Epithelial cell of prostate (primary cell): ENCODE measurements around the gene DEPDC5.
"Not testable (repeated sequence)": the region's sequence is repeated elsewhere in the genome, so short reads cannot be mapped to it uniquely, and the experiment has no call there.

ENCODE experiments used
- DNase-seq: peaks from one replicate; pipeline ENCODE4 v3.0.0-alpha.2; 2011; ENCODE audit warnings: low read depth, low spot score
- H3K27ac ChIP-seq: fragments of 450-650 bp; 2 replicates; pipeline ENCODE4 v1.5.1; 2017; ENCODE audit warnings: mild to moderate bottlenecking

The DEPDC5 gene

GRCh38 chr22:31753634-31754501 lies at the start of gene DEPDC5:
DEPDC5 (plus strand) TSS chr22:31754019; CDS start chr22:31754922, 903 bp downstream.
- H3K27ac ChIP-seq = peak within 1 kb of the TSS; percentile 97
- DNase-seq = peak; percentile 60

GRCh38 chr22:31707519-31707918 lies 46.3 kb upstream of the DEPDC5 start:
- H3K27ac ChIP-seq = no peak overlapping the region
- no peak for DNase-seq

GRCh38 chr22:31711226-31711625 lies 42.6 kb upstream of the DEPDC5 start:
- not testable (repeated sequence) for DNase-seq

GRCh38 chr22:31715147-31715778 lies 38.6 kb upstream of the DEPDC5 start:
- no peak overlapping the region for H3K27ac ChIP-seq
- no peak for DNase-seq

More at GRCh38 chr22:31711226-31711625, 42.6 kb upstream of the DEPDC5 start:
- H3K27ac ChIP-seq = not testable (repeated sequence)

- DNase-seq = no peak
- H3K27ac ChIP-seq = no peak overlapping the region
Observed at GRCh38 chr22:31719850-31720471, 33.9 kb upstream of the DEPDC5 start.

GRCh38 chr22:31723723-31724122 lies 30.1 kb upstream of the DEPDC5 start:
- H3K27ac ChIP-seq = no peak overlapping the region
- DNase-seq = no peak

- no peak for DNase-seq
- H3K27ac ChIP-seq = no peak overlapping the region
Observed at GRCh38 chr22:31726692-31727091, 27.1 kb upstream of the DEPDC5 start.

- no peak for DNase-seq
- H3K27ac ChIP-seq = no peak overlapping the region
Observed at GRCh38 chr22:31728857-31729256, 25.0 kb upstream of the DEPDC5 start.

GRCh38 chr22:31730344-31730711 lies 23.5 kb upstream of the DEPDC5 start:
- no peak overlapping the region for H3K27ac ChIP-seq
- no peak for DNase-seq

GRCh38 chr22:31732089-31732829 lies 21.6 kb upstream of the DEPDC5 start:
- no peak for DNase-seq
- H3K27ac ChIP-seq = no peak overlapping the region

- no peak for DNase-seq
- peak overlapping the region; percentile 78 for H3K27ac ChIP-seq
Observed at GRCh38 chr22:31733580-31734079, 20.2 kb upstream of the DEPDC5 start.

- peak overlapping the region; percentile 78 for H3K27ac ChIP-seq
- DNase-seq = peak; percentile 39
Observed at GRCh38 chr22:31734512-31734911, 19.3 kb upstream of the DEPDC5 start.

- H3K27ac ChIP-seq = no peak overlapping the region
- no peak for DNase-seq
Observed at GRCh38 chr22:31736458-31736857, 17.4 kb upstream of the DEPDC5 start.

- no peak overlapping the region for H3K27ac ChIP-seq
- DNase-seq = no peak
Observed at GRCh38 chr22:31737932-31738331, 15.9 kb upstream of the DEPDC5 start.

- no peak for DNase-seq
- peak overlapping the region; percentile 3 for H3K27ac ChIP-seq
Observed at GRCh38 chr22:31738566-31738965, 15.3 kb upstream of the DEPDC5 start.

GRCh38 chr22:31739795-31740201 lies 14.0 kb upstream of the DEPDC5 start:
- H3K27ac ChIP-seq = no peak overlapping the region

GRCh38 chr22:31740314-31740713 lies 13.5 kb upstream of the DEPDC5 start:
- DNase-seq = not testable (repeated sequence)

More at GRCh38 chr22:31739795-31740201, 14.0 kb upstream of the DEPDC5 start:
- no peak for DNase-seq

GRCh38 chr22:31742115-31742514 lies 11.7 kb upstream of the DEPDC5 start:
- no peak overlapping the region for H3K27ac ChIP-seq
- DNase-seq = no peak

More at GRCh38 chr22:31740314-31740713, 13.5 kb upstream of the DEPDC5 start:
- H3K27ac ChIP-seq = not testable (repeated sequence)

- no peak for DNase-seq
- H3K27ac ChIP-seq = no peak overlapping the region
Observed at GRCh38 chr22:31742682-31743081, 11.1 kb upstream of the DEPDC5 start.

GRCh38 chr22:31743871-31744270 lies 9.9 kb upstream of the DEPDC5 start:
- DNase-seq = no peak
- H3K27ac ChIP-seq = no peak overlapping the region
